GM19043 (cell line): ENCODE measurements around the gene DIP2A.
"Not testable (repeated sequence)": the region's sequence is repeated elsewhere in the genome, so short reads cannot be mapped to it uniquely, and the experiment has no call there.

Experiments used
- ATAC-seq: cut with Tn5 transposase; IDR thresholded peaks from one replicate; pipeline ENCODE4 v1.9.1; 2021; ENCODE audit warnings: low read depth; ENCODE audit not compliant: unreplicated experiment

The DIP2A gene

GRCh38 chr21:46518983-46519583 is 60.4 kb downstream of the DIP2A start:
- ATAC-seq = no peak

DNA sequence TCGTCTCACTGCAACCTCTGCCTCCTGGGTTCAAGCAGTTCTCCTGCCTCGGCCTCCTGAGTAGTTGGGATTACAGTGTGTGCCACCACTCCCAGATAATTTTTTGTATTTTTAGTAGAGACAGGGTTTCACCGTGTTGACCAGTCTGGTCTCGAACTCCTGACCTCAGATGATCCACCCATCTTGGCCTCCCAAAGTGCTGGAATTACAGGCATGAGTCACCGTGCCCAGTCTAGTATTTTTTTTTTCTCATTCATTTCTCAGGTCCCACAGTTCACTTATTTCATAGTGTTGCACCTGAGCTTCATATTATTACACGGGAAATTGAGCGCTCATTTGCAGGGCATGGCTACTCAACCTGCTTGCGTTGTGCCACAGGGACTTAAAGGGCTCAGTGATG is 68.7 kb downstream of the DIP2A start:
- not testable (repeated sequence) for ATAC-seq

DNA sequence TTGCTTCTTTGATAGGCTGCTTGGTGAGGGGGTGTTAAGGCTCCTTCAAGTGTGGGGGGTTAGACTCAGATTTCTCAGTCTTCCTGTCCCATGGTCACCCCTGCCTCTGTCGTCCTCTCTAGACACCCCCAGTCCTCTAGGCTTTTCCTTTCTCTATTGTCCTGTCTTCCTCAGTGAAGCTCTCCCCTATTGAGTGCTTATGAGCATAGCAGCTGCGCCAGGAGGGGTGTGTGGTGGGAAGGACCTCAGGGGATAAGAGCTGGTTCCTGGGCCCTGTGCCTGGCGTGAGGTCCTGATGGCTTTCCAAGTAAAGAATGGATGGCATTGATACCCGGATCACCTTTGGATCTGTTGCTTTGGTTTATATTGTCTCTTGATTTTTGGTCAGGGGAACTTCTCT is 69.1 kb downstream of the DIP2A start:
- ATAC-seq = no peak

DNA sequence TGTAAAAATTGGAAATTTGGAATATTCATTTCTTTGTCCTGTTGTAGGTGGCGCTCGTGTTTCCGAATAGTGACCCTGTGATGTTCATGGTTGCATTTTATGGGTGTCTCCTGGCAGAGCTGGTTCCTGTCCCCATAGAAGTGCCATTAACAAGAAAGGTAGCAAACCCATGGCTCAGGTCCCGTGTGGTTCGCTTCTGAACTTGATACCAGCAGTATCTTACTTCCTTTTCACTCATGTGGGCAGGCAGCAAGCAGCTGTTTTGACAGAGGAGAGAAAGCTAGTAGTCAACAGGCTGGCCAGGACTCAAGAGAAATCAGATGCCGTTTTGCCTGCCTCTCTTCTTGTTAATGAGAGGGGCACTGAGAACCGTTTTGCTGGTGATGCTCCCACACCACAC is 73.4 kb downstream of the DIP2A start:
- ATAC-seq = no peak

GRCh38 chr21:46537026-46537425 is 78.3 kb downstream of the DIP2A start:
- no peak for ATAC-seq

- ATAC-seq = no peak
Observed at GRCh38 chr21:46538262-46538661, 79.6 kb downstream of the DIP2A start.

GRCh38 chr21:46538851-46539666 is 80.4 kb downstream of the DIP2A start:
- ATAC-seq = no peak

DNA sequence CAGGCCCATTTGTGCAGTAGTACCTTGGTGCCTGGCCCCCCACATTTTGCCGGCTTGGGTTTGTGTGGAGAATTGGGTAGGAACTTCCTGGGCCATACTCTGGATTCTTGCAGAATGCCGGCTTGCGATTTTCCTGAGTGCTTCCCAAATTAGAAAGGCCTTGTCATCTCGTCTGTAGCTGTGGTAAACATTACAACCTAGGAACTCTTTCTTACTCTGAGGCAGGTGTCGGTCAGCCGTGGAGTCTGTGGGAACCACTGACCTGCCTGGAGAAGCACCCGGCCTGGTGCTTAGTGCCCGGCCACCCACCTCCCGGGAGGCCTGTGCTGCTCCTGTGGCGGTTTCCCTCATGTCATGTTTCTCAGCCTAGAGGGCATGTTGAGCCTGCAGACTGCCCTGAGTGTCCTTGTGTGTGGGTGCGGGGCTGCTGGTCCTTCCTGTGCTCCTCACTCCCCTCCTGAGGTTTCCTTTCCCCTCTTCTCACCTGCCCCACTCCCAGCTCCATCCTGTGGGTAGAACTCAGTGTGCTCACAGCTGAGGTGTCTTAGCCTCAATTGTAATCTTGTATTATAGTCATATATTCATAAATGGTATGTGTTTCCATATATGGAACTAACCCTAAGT is 81.5 kb downstream of the DIP2A start:
- ATAC-seq = no peak

DNA sequence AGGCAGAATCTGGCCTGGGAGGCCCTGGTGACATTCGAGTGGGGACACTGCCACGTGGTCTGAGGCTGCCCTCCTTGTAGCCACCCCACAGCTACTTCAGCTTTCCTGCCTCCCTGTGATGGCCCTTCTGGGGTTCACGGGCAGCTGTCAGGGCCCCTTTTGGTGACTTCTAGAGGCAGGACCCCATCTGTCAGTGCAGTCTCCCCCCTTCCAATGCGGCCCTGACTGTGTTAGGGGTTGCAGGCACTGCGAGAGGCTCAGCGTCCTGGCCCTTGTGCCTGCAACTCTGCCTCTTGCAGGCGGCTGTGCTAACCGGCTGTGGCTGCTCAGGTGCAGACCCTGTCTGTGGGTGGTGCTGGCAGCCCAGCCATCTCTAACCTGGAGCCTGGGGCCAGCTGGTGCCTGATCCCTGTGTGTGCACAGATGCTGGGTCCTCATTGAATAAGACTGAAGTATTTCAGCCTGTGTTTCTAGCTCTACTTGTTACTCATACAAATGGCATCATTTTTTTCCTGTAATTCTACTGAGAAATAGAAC is 84.0 kb downstream of the DIP2A start:
- no peak for ATAC-seq

GRCh38 chr21:46543306-46543705 is 84.6 kb downstream of the DIP2A start:
- ATAC-seq = no peak

GRCh38 chr21:46544003-46544402 is 85.3 kb downstream of the DIP2A start:
- ATAC-seq = no peak

DNA sequence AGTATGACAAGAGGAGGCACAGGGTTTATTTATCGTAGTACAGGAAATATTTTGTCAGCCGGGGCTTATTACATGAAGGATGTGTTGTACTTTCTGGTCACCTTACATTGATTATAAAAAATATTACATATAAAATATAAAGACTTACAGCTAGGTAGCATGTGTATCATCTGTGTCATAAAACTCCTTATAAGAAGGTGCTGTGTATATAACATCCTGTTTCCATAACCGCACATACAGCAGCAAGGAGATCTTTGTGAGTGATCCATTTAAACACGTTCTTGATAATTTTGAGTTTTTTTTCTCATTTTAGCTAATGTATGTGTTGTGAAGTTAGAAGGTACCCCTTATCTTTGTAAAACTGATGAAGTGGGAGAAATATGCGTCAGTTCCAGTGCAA is 86.1 kb downstream of the DIP2A start:
- ATAC-seq = no peak

- ATAC-seq = no peak
Observed at GRCh38 chr21:46545363-46545762, 86.7 kb downstream of the DIP2A start.

GRCh38 chr21:46545911-46546310 is 87.2 kb downstream of the DIP2A start:
- ATAC-seq = no peak

DNA sequence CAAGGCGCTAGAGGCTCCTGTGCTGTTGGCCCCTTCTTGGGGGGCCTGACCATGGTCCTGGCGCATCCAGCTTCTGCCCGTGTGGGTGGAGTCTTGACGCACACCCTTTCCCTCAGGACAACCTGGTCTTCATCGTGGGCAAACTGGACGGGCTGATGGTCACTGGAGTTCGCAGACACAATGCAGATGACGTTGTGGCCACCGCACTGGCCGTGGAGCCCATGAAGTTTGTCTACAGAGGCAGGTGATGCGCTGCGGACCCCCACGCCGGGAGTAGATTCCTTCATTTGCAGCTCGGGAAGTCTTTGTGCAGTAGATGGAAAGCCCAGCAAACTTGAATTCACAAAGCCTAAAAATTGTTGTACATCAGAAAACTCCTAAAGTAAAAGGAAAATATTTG is 88.1 kb downstream of the DIP2A start:
- ATAC-seq = no peak

GRCh38 chr21:46549650-46550049 is 91.0 kb downstream of the DIP2A start:
- ATAC-seq = no peak

- ATAC-seq = no peak
Observed at GRCh38 chr21:46550116-46550941, 91.6 kb downstream of the DIP2A start.

- ATAC-seq = no peak
Observed at GRCh38 chr21:46551636-46552241, 93.0 kb downstream of the DIP2A start.

DNA sequence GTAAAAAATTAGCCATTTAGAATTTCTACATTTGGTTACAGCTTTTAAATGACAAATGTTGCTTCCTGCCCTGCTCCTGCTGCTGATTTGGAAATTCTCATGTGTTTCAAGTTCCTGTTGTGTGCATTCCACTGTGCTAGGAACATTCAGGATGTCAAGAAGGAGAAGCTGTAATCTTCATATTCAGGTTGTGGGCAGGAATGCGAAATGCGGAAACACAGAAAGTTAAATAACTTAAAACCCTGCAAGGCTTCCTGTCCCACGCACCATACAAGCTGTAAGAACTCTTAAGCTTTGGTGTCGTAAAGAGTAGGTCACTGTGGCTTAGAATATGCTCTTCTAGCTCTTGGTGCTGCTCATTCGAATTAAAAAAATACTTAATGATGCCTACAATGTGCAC is 93.6 kb downstream of the DIP2A start:
- ATAC-seq = no peak

- no peak for ATAC-seq
Observed at GRCh38 chr21:46552865-46553379, 94.2 kb downstream of the DIP2A start.
